HepG2 (cell line): ENCODE data around the gene TEF. TPM values are rescaled to one million over a fixed set of nuclear protein-coding genes. Genes with fewer than 3 reads are reported as not detected.

Experiments used
- ATM ChIP-seq: fragments of 450-650 bp; IDR thresholded peaks from 2 replicates; pipeline ENCODE4 v1.7.1; 2017; ENCODE audit warnings: mild to moderate bottlenecking, borderline replicate concordance
- CC2D1A ChIP-seq: sonication (generic); formaldehyde crosslinking; IDR thresholded peaks from 2 replicates; pipeline ENCODE4 v1.8.1; 2023; ENCODE audit warnings: mild to moderate bottlenecking, missing genetic modification reagents
- CENPX ChIP-seq: sonication (generic); formaldehyde crosslinking; IDR thresholded peaks from 2 replicates; pipeline ENCODE4 v1.9.0; 2021; ENCODE audit warnings: mild to moderate bottlenecking, missing genetic modification reagents, moderate library complexity
- EED ChIP-seq: sonication (generic); formaldehyde crosslinking; IDR thresholded peaks from 2 replicates; pipeline ENCODE4 v1.5.0; 2020; ENCODE audit warnings: mild to moderate bottlenecking, missing genetic modification reagents
- FOXO1 ChIP-seq: sonication (generic); formaldehyde crosslinking; IDR thresholded peaks from 2 replicates; pipeline ENCODE4 v1.4.0; 2020; ENCODE audit warnings: missing genetic modification reagents
- HNRNPH1 ChIP-seq: fragments of 200-400 bp; formaldehyde crosslinking; optimal IDR thresholded peaks from 2 replicates; pipeline ENCODE3; 2017; ENCODE audit warnings: mild to moderate bottlenecking, low read depth, low read length
- KLF13 ChIP-seq: sonication (generic); formaldehyde crosslinking; IDR thresholded peaks from 2 replicates; pipeline ENCODE4 v1.4.0; 2020; ENCODE audit warnings: mild to moderate bottlenecking, missing genetic modification reagents
- KLF6 ChIP-seq: IDR thresholded peaks from 2 replicates; pipeline ENCODE4 v1.8.0; 2016; ENCODE audit warnings: missing biosample characterization, missing genetic modification reagents
- MAF1 ChIP-seq: sonication (generic); formaldehyde crosslinking; IDR thresholded peaks from 2 replicates; pipeline ENCODE4 v1.5.0; 2020; ENCODE audit warnings: missing genetic modification reagents, borderline replicate concordance
- MAZ ChIP-seq, 2 experiments: sonication (generic) in 1 of 2; formaldehyde crosslinking in 1 of 2; IDR thresholded peaks; 2 replicates each; pipeline versions ENCODE4 v1.5.0 to v1.6.1; 2012 to 2020; ENCODE audit warnings: low read depth in 2 of 2, mild to moderate bottlenecking in 2 of 2, borderline replicate concordance in 1 of 2, improper control_type of control experiment in 1 of 2, low read length in 1 of 2, missing genetic modification reagents in 1 of 2, moderate library complexity in 1 of 2
- NCOA5 ChIP-seq: sonication (generic); formaldehyde crosslinking; IDR thresholded peaks from 2 replicates; pipeline ENCODE4 v1.4.0; 2020; ENCODE audit warnings: missing genetic modification reagents
- POGZ ChIP-seq: sonication (generic); formaldehyde crosslinking; IDR thresholded peaks from 2 replicates; pipeline ENCODE4 v1.4.0; 2020; ENCODE audit warnings: mild to moderate bottlenecking, missing genetic modification reagents
- RBFOX2 ChIP-seq: fragments of 200-400 bp; formaldehyde crosslinking; IDR thresholded peaks from 2 replicates; pipeline ENCODE4 v1.6.1; 2017; ENCODE audit warnings: low read depth, mild to moderate bottlenecking, low read length
- REL ChIP-seq: sonication (generic); formaldehyde crosslinking; conservative IDR thresholded peaks from 2 replicates; pipeline ENCODE4 v1.8.0; 2022; ENCODE audit warnings: mild to moderate bottlenecking, missing genetic modification reagents, moderate library complexity
- SP2 ChIP-seq: sonication (generic); formaldehyde crosslinking; IDR thresholded peaks from 2 replicates; pipeline ENCODE4 v1.5.1; 2020; ENCODE audit warnings: mild to moderate bottlenecking, missing genetic modification reagents
- STAG1 ChIP-seq: sonication (generic); formaldehyde crosslinking; IDR thresholded peaks from 2 replicates; pipeline ENCODE4 v1.4.0; 2020; ENCODE audit warnings: missing genetic modification reagents
- TBL1XR1 ChIP-seq: fragments of 150-350 bp; IDR thresholded peaks from 2 replicates; pipeline ENCODE4 v1.6.1; 2014; ENCODE audit warnings: borderline replicate concordance, low read length; ENCODE audit not compliant: partially characterized antibody
- TP53 ChIP-seq: sonication (generic); formaldehyde crosslinking; conservative IDR thresholded peaks from 2 replicates; pipeline ENCODE4 v1.4.0; 2020; ENCODE audit warnings: missing genetic modification reagents
- ZNF136 ChIP-seq: sonication (generic); formaldehyde crosslinking; IDR thresholded peaks from 2 replicates; pipeline ENCODE4 v1.8.1; 2022; ENCODE audit warnings: low read depth, mild to moderate bottlenecking, moderate library complexity, missing genetic modification reagents
- ZNF337 ChIP-seq: sonication (generic); formaldehyde crosslinking; IDR thresholded peaks from 2 replicates; pipeline ENCODE4 v1.5.1; 2020; ENCODE audit warnings: missing genetic modification reagents, low read depth, mild to moderate bottlenecking, borderline replicate concordance
- ZSCAN31 ChIP-seq: sonication (generic); formaldehyde crosslinking; IDR thresholded peaks from 2 replicates; pipeline ENCODE4 v1.5.0; 2020; ENCODE audit warnings: low read depth, mild to moderate bottlenecking, missing genetic modification reagents
- polyA plus RNA-seq, 8 experiments: library from polyadenylated mRNA; depleted of rRNA in 3 of 8; stranded (reverse) in 7 of 8; unstranded in 1 of 8; fragments of >200 nt; fragmentation: Illumina TruSeq in 4 of 8; extraction: Trizol in 4 of 8; gene quantifications; 2 replicates each; pipeline versions ENCODE4 v1.2.1 to v1.2.3, GENCODE V29; 2011 to 2016; ENCODE audit warnings: low read depth in 4 of 8, missing spikeins in 1 of 8, mixed read lengths in 1 of 8; ENCODE audit not compliant: insufficient read depth in 1 of 8
- total RNA-seq, 5 experiments: library from RNA; depleted of rRNA; stranded (reverse); fragments of >200 nt; fragmentation: Illumina TruSeq; extraction: Trizol; gene quantifications; 2 replicates each; pipeline ENCODE4 v1.2.3, GENCODE V29; 2016; ENCODE audit warnings: low read depth in 1 of 5
- TF ChIP-seq, protein P1 (sequence below): sonication (generic); formaldehyde crosslinking; IDR thresholded peaks from 2 replicates; pipeline ENCODE4 v1.4.0; 2020; ENCODE audit warnings: mild to moderate bottlenecking, missing genetic modification reagents
- TF ChIP-seq, protein P2 (sequence below): IDR thresholded peaks from 2 replicates; pipeline ENCODE4 v1.6.1; 2016; ENCODE audit warnings: mild to moderate bottlenecking, missing biosample characterization, missing genetic modification reagents
- TF ChIP-seq, protein P3 (sequence below): fragments of 450-650 bp; IDR thresholded peaks from 2 replicates; pipeline ENCODE4 v1.6.1; 2016
- TF ChIP-seq, protein P4 (sequence below): sonication (generic); formaldehyde crosslinking; conservative IDR thresholded peaks from 2 replicates; pipeline ENCODE4 v1.4.0; 2020; ENCODE audit warnings: missing genetic modification reagents

The TEF gene
- total and polyA plus RNA-seq, 2 of the 13 experiments (the other 11 are each of a cell fraction or from before 2014, with no cell fraction given): 7.6 to 11.2 TPM

DNA sequence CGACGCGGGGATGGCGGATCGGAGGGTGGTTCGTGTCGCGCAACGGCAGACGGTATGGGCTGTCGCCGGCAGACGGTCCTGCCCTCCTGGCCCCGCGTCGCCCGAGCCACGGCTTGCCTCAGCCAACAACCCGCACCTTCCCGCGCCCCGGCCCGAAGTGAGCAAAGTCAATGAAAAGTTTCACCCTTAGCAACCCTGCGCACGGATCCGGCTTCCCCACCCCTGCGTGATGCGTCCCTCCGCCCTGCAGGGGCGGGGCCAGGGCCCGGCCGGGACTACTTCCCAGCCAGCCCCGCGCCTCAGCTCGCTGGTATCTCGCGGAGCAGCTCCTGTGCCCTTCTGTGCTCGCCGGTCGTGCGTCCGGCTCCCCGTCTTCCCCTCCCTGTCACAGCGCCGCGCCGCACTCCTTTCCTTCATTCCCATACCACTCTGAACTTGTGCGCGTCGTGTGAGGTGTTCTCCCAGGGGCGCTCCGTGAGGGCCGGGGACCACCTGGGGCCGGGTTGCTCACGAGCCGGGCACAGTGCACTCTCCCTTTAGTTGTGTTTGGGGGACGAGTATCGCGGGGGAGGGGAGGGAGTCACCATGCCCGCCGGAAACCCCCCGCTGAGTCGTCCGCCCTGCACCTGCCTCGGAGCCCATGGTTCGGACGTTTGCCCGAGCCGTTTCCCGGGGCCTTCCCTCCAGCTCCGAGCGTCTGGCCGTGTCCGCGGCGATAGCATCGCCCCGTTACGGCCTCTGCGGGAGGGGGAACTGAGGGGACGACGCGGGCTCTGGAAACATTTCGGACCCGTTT is 65.1 kb downstream of the TEF start, which contains the start of gene TOB2 (continued):
- TF ChIP-seq, protein P1, sequence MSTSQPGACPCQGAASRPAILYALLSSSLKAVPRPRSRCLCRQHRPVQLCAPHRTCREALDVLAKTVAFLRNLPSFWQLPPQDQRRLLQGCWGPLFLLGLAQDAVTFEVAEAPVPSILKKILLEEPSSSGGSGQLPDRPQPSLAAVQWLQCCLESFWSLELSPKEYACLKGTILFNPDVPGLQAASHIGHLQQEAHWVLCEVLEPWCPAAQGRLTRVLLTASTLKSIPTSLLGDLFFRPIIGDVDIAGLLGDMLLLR (CRISPR knock-in tag): no peak; the same call in 1 of the 2 replicates
- no peak for TF ChIP-seq ATM
- TF ChIP-seq SP2: peak; percentile 53
- TF ChIP-seq FOXO1: peak; percentile 76
- TF ChIP-seq ZNF337: no peak
- TF ChIP-seq REL (CRISPR knock-in tag): peak; percentile 92
- TF ChIP-seq, protein P2, sequence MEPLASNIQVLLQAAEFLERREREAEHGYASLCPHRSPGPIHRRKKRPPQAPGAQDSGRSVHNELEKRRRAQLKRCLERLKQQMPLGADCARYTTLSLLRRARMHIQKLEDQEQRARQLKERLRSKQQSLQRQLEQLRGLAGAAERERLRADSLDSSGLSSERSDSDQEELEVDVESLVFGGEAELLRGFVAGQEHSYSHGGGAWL (CRISPR knock-in tag): peak; percentile 77; the same call in 1 of the 2 replicates
- TF ChIP-seq TBL1XR1: peak; percentile 92
- 0 out of 2 replicates have a peak, but pooled peaks have one; percentile 23 for TF ChIP-seq KLF13
- no peak for TF ChIP-seq CENPX (CRISPR knock-in tag)
- TF ChIP-seq, protein P3, sequence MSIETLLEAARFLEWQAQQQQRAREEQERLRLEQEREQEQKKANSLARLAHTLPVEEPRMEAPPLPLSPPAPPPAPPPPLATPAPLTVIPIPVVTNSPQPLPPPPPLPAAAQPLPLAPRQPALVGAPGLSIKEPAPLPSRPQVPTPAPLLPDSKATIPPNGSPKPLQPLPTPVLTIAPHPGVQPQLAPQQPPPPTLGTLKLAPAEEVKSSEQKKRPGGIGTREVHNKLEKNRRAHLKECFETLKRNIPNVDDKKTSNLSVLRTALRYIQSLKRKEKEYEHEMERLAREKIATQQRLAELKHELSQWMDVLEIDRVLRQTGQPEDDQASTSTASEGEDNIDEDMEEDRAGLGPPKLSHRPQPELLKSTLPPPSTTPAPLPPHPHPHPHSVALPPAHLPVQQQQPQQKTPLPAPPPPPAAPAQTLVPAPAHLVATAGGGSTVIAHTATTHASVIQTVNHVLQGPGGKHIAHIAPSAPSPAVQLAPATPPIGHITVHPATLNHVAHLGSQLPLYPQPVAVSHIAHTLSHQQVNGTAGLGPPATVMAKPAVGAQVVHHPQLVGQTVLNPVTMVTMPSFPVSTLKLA: peak; percentile 48
- peak; percentile 83; the same call in 1 of the 2 replicates for TF ChIP-seq ZNF136
- TF ChIP-seq NCOA5: no peak; the same call in none of the 2 replicates
- TF ChIP-seq KLF6 (CRISPR knock-in tag): peak; percentile 99
- peak; percentile 95 for TF ChIP-seq RBFOX2
- peak; percentile 99 for TF ChIP-seq MAZ (IDR thresholded peaks at IDR 0.05; ENCODE audit: borderline replicate concordance, low read depth, low read length)
- TF ChIP-seq MAZ (CRISPR knock-in tag; IDR thresholded peaks at IDR 0.05; ENCODE audit: low read depth): peak; percentile 99
- peak; percentile 99 for TF ChIP-seq HNRNPH1
- peak; percentile 84 for TF ChIP-seq POGZ (CRISPR knock-in tag)
- TF ChIP-seq ZSCAN31 (CRISPR knock-in tag): peak; percentile 91
- TF ChIP-seq EED: peak; percentile 80; the same call in 1 of the 2 replicates
- peak; percentile 41; the same call in 1 of the 2 replicates for TF ChIP-seq STAG1 (CRISPR knock-in tag)
- TF ChIP-seq, protein P4, sequence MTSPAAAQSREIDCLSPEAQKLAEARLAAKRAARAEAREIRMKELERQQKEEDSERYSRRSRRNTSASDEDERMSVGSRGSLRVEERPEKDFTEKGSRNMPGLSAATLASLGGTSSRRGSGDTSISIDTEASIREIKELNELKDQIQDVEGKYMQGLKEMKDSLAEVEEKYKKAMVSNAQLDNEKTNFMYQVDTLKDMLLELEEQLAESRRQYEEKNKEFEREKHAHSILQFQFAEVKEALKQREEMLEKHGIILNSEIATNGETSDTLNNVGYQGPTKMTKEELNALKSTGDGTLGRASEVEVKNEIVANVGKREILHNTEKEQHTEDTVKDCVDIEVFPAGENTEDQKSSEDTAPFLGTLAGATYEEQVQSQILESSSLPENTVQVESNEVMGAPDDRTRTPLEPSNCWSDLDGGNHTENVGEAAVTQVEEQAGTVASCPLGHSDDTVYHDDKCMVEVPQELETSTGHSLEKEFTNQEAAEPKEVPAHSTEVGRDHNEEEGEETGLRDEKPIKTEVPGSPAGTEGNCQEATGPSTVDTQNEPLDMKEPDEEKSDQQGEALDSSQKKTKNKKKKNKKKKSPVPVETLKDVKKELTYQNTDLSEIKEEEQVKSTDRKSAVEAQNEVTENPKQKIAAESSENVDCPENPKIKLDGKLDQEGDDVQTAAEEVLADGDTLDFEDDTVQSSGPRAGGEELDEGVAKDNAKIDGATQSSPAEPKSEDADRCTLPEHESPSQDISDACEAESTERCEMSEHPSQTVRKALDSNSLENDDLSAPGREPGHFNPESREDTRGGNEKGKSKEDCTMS (CRISPR knock-in tag): 0 out of 2 replicates have a peak, but pooled peaks have one; percentile 50
- peak; percentile 71 for TF ChIP-seq TP53 (CRISPR knock-in tag)
- TF ChIP-seq MAF1 (CRISPR knock-in tag): peak; percentile 93
- TF ChIP-seq CC2D1A: no peak
